Sigmoid colon (tissue), 7 donors: ENCODE data around the gene MAML3. TPM values are rescaled to one million over a fixed set of nuclear protein-coding genes. Genes with fewer than 3 reads are reported as not detected.
A peak's percentile ranks its signal among the peaks of the same experiment; 100 is the strongest.

ENCODE experiments used
- DNase-seq: peaks from one replicate; pipeline ENCODE4 v3.0.0-alpha.2; 2019
- H3K27ac ChIP-seq, 4 donors: fragments of 200-600 bp; sonication (generic); one replicate each; pipeline ENCODE4 v1.5.1; 2016 to 2019; ENCODE audit warnings: mild to moderate bottlenecking in 1 of 4
- H3K27me3 ChIP-seq, 3 donors: fragments of 200-600 bp; sonication (generic); one replicate each; pipeline ENCODE4 v1.5.1; 2019; ENCODE audit warnings: mild to moderate bottlenecking in 1 of 3
- H3K36me3 ChIP-seq, 4 donors: fragments of 200-600 bp; sonication (generic); one replicate each; pipeline ENCODE4 v1.5.1; 2016 to 2019
- H3K4me1 ChIP-seq, 4 donors: fragments of 200-600 bp; sonication (generic); one replicate each; pipeline ENCODE4 v1.5.1; 2017 to 2019
- H3K4me3 ChIP-seq, 4 donors: fragments of 200-600 bp; sonication (generic); one replicate each; pipeline ENCODE4 v1.5.1; 2017 to 2019; ENCODE audit warnings: mild to moderate bottlenecking in 2 of 4, moderate library complexity in 1 of 4
- H3K9me3 ChIP-seq, 4 donors: fragments of 200-600 bp in 3 of 4; sonication (generic) in 3 of 4; one replicate each; pipeline versions ENCODE4 v1.5.1 to v1.6.1; 2013 to 2019
- CTCF ChIP-seq, 4 experiments: fragments of 450-650 bp in 3 of 4; fragments of 200-600 bp in 1 of 4; IDR thresholded peaks; one replicate each; pipeline ENCODE4 v1.5.1; 2016 to 2019; ENCODE audit warnings: antibody characterized with exemption in 4 of 4, mild to moderate bottlenecking in 3 of 4, moderate library complexity in 2 of 4
- EP300 ChIP-seq, 4 donors: sonication (generic); formaldehyde crosslinking; IDR thresholded peaks; one replicate each; pipeline ENCODE4 v1.6.1; 2017; ENCODE audit warnings: antibody characterized with exemption in 4 of 4
- POLR2A ChIP-seq, 2 donors: fragments of 450-650 bp; IDR thresholded peaks; one replicate each; pipeline ENCODE4 v1.6.1; 2016; ENCODE audit warnings: antibody characterized with exemption in 2 of 2, mild to moderate bottlenecking in 2 of 2, moderate library complexity in 2 of 2
- POLR2AphosphoS5 ChIP-seq, 4 donors: sonication (generic); formaldehyde crosslinking; IDR thresholded peaks; one replicate each; pipeline ENCODE4 v1.6.1; 2017; ENCODE audit warnings: antibody characterized with exemption in 4 of 4
- WGBS, 2 donors: extraction: QIAGEN DNeasy Blood & Tissue Kit; methylation state at CpG; one replicate each; pipeline ENCODE4 v1.1.7; 2013; 5-methylcytosine and 5-hydroxymethylcytosine counted together
- intact Hi-C: fragments of 100-400 bp; cut with DNase I; formaldehyde crosslinking; loops from one replicate; pipeline ENCODE4 v1.15.1; 2023
- polyA plus RNA-seq, 3 donors: library from polyadenylated mRNA; stranded (reverse); fragments of 200-250 nt; gene quantifications; one replicate each; pipeline ENCODE4 v1.2.3, GENCODE V29; 2013
- total RNA-seq, 4 donors: library from RNA; depleted of rRNA; stranded (reverse); fragments of >200 nt; gene quantifications; one replicate each; pipeline ENCODE4 v1.1.0, GENCODE V29; 2016
- donor health status: healthy with polysubstance abuse.
- donor health status: Bipolar disorder and iron deficiency.
- donor health status: healthy.

Gene MAML3
- total and polyA plus RNA-seq, 7 donors = 3.5 to 16.3 (median 5.4) TPM

GRCh38 chr4:140095694-140096482, 58.1 kb downstream of the MAML3 start:
- 54 to 78% methylated on average over 9 of the region's 9 CpGs for WGBS, 2 donors
- Histone ChIP-seq H3K27me3 (no peaks in the 10 kb centered on the region), H3K36me3 (no peaks in the 10 kb centered on the region), H3K4me3 (peak overlapping the region in 1 of 4 donors; percentile 0), H3K9me3 (no peaks in the 10 kb centered on the region), H3K4me1 (peaks cover 0 to 57% (median 42%) of the 10 kb centered on the region in 4 donors), H3K27ac (peak overlapping the region; percentile 43 to 64 (median 46))
- intact Hi-C loops = loop anchor here (5.0 kb wide), 1 partner anchor 56 kb away; the partner anchor contains the start of gene MAML3
- TF ChIP-seq POLR2AphosphoS5 (IDR thresholded peaks at IDR 0.05) = peak in 2 of 4 donors; percentile 9 to 13
- no peak for TF ChIP-seq EP300 (IDR thresholded peaks at IDR 0.05)
- peak; percentile 68 for DNase-seq

- DNase-seq = peak; percentile 83
- H3K27ac ChIP-seq = peak overlapping the region; percentile 43 to 64 (median 46)
- H3K4me3 ChIP-seq = peak overlapping the region in 1 of 4 donors; percentile 0
- TF ChIP-seq CTCF (IDR thresholded peaks at IDR 0.05) (no peak), POLR2AphosphoS5 (IDR thresholded peaks at IDR 0.05) (peak in 1 of 4 donors; percentile 29)
- intact Hi-C loops = loop anchor here (5.0 kb wide), 1 partner anchor 58 kb away; the partner anchor contains the start of gene MAML3
- no peaks in the 10 kb centered on the region for H3K27me3 ChIP-seq
- peaks cover 0 to 57% (median 42%) of the 10 kb centered on the region in 4 donors for H3K4me1 ChIP-seq
- no peaks in the 10 kb centered on the region for H3K36me3 ChIP-seq
- WGBS, 2 donors = 58 to 80% methylated on average over 17 of the region's 17 CpGs
- no peaks in the 10 kb centered on the region for H3K9me3 ChIP-seq
Observed at GRCh38 chr4:140094438-140095420, 59.3 kb downstream of the MAML3 start.

GRCh38 chr4:140092094-140092851, 61.7 kb downstream of the MAML3 start:
- Histone ChIP-seq H3K27ac (peak overlapping the region; percentile 28 to 66 (median 52)), H3K36me3 (no peaks in the 10 kb centered on the region), H3K9me3 (no peaks in the 10 kb centered on the region), H3K4me3 (peak overlapping the region; percentile 13 to 47 (median 36)), H3K27me3 (no peaks in the 10 kb centered on the region), H3K4me1 (peaks cover 0 to 54% (median 34%) of the 10 kb centered on the region in 4 donors)
- TF ChIP-seq POLR2AphosphoS5 (IDR thresholded peaks at IDR 0.05) (no peak), CTCF (IDR thresholded peaks at IDR 0.05) (no peak)
- 20 to 49% methylated on average over 23 of the region's 23 CpGs for WGBS, 2 donors
- intact Hi-C loops = no loop called here
- DNase-seq = no peak

DNA sequence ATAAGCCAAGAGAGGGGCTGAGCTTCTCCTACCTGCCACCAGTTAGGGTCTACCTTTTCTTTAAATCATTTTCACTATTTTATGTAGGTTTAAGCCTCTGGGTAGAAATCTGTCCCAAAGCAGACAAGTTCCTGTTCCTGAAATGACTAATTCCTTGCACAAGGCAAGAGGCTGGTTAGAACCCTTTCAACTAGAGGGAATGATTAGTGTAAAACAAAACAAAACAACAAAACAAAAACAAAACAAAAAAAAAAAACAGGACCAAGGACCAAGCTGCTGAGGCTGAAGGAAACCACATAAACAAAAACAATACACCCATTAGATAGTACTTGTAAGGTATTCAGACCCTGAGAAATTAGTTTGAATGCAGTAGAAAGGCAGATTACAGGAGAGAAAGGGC, 62.7 kb downstream of the MAML3 start:
- Histone ChIP-seq H3K27me3 (no peaks in the 10 kb centered on the region), H3K9me3 (no peaks in the 10 kb centered on the region), H3K4me3 (no peak overlapping the region), H3K27ac (no peak overlapping the region), H3K4me1 (peaks cover 0 to 46% (median 30%) of the 10 kb centered on the region in 4 donors), H3K36me3 (no peaks in the 10 kb centered on the region)
- TF ChIP-seq POLR2AphosphoS5 (IDR thresholded peaks at IDR 0.05) = no peak
- intact Hi-C loops = no loop called here
- no peak for DNase-seq

DNA sequence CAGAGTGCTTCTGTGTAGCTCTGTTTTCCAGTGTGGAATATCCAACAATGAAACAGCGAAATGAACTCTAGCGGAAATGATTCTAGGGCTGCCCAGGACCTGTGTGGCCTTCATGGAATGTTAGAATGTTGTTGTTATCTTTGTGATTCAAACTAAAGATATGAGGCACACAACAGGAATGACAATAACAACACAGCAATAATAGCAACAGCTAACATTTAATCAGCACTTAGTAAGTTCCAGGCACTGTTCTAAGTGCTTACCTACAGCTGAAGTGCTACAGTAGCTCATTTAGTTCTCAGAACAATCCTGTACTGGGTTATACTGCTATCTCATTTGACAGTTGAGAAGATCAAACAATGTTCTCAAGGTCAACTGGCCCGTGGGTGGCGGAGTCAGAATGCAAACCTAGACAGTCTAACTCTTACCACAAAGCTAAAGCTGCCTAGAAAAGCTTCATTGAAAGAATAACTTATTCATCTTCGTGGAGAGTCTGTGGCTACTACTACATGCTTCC, 63.7 kb downstream of the MAML3 start:
- Histone ChIP-seq H3K36me3 (no peaks in the 10 kb centered on the region), H3K4me1 (peaks cover 0 to 46% (median 32%) of the 10 kb centered on the region in 4 donors), H3K27me3 (no peaks in the 10 kb centered on the region), H3K4me3 (no peak overlapping the region), H3K9me3 (no peaks in the 10 kb centered on the region), H3K27ac (no peak overlapping the region)
- TF ChIP-seq EP300 (IDR thresholded peaks at IDR 0.05) (no peak), CTCF (IDR thresholded peaks at IDR 0.05) (no peak), POLR2AphosphoS5 (IDR thresholded peaks at IDR 0.05) (no peak), POLR2A (IDR thresholded peaks at IDR 0.05) (no peak)
- no peak for DNase-seq
- intact Hi-C loops = no loop called here
- WGBS, 2 donors = 57 to 64% methylated on average over 5 of the region's 5 CpGs
